Measurements from ENCODE around the gene BCCIP. TPM values are rescaled to one million over a fixed set of nuclear protein-coding genes. Genes with fewer than 3 reads are reported as not detected.

The BCCIP gene
- total and polyA plus RNA-seq, 4 donors: 37.5 to 70.1 (median 47.4) TPM

- WGBS, 2 donors: 96 to 97% methylated on average over 2 of the region's 2 CpGs
- peaks cover 9 to 31% (median 17%) of the 10 kb centered on the region in 4 donors for H3K36me3 ChIP-seq (ENCODE audit: control insufficient read depth in 4 of 4, insufficient read depth in 4 of 4, low read length in 4 of 4)
- no peak for TF ChIP-seq CTCF (IDR thresholded peaks at IDR 0.05; ENCODE audit: control extremely low read depth, extremely low read depth)
- no peak for DNase-seq
- ATAC-seq (ENCODE audit: insufficient read depth, low FRiP score): no peak
- no peaks in the 10 kb centered on the region for H3K27me3 ChIP-seq (ENCODE audit: control insufficient read depth in 3 of 3, insufficient read depth in 3 of 3, low read length in 2 of 3)
- peaks cover 0 to 2% (median 0%) of the 10 kb centered on the region in 4 donors for H3K9me3 ChIP-seq (ENCODE audit: control insufficient read depth in 4 of 4, insufficient read depth in 3 of 4, low read length in 3 of 4)
- no peak overlapping the region for H3K27ac ChIP-seq (ENCODE audit: low read depth in 1 of 2, low read length in 1 of 2)
- H3K4me1 ChIP-seq (ENCODE audit: control insufficient read depth in 5 of 5, insufficient read depth in 5 of 5, low read length in 5 of 5): no peaks in the 10 kb centered on the region
- H3K4me3 ChIP-seq: no peak overlapping the region
- no peak overlapping the region for H3K9ac ChIP-seq (ENCODE audit: insufficient read depth in 1 of 2, low read length in 2 of 2)
Observed at GRCh38 chr10:125850766-125851731, 27.7 kb downstream of the BCCIP start.

GRCh38 chr10:125852487-125852886 is 29.1 kb downstream of the BCCIP start:
- ATAC-seq (ENCODE audit: insufficient read depth, low FRiP score) (no peak), DNase-seq (no peak)
- no peak for TF ChIP-seq CTCF (IDR thresholded peaks at IDR 0.05; ENCODE audit: control extremely low read depth, extremely low read depth)
- Histone ChIP-seq H3K27me3 (ENCODE audit: control insufficient read depth in 3 of 3, insufficient read depth in 3 of 3, low read length in 2 of 3) (no peaks in the 10 kb centered on the region), H3K36me3 (ENCODE audit: control insufficient read depth in 4 of 4, insufficient read depth in 4 of 4, low read length in 4 of 4) (peaks cover 9 to 31% (median 14%) of the 10 kb centered on the region in 4 donors), H3K4me1 (ENCODE audit: control insufficient read depth in 5 of 5, insufficient read depth in 5 of 5, low read length in 5 of 5) (no peaks in the 10 kb centered on the region), H3K9me3 (ENCODE audit: control insufficient read depth in 4 of 4, insufficient read depth in 3 of 4, low read length in 3 of 4) (peaks cover 0 to 2% (median 0%) of the 10 kb centered on the region in 4 donors), H3K27ac (ENCODE audit: low read depth in 1 of 2, low read length in 1 of 2) (no peak overlapping the region), H3K4me3 (no peak overlapping the region), H3K9ac (ENCODE audit: insufficient read depth in 1 of 2, low read length in 2 of 2) (no peak overlapping the region)
- 97 to 99% methylated on average over 7 of the region's 7 CpGs for WGBS, 2 donors

- ATAC-seq (ENCODE audit: insufficient read depth, low FRiP score) (no peak), DNase-seq (no peak)
- Histone ChIP-seq H3K9me3 (ENCODE audit: control insufficient read depth in 4 of 4, insufficient read depth in 3 of 4, low read length in 3 of 4) (no peaks in the 10 kb centered on the region), H3K4me3 (no peak overlapping the region), H3K27me3 (ENCODE audit: control insufficient read depth in 3 of 3, insufficient read depth in 3 of 3, low read length in 2 of 3) (no peaks in the 10 kb centered on the region), H3K36me3 (ENCODE audit: control insufficient read depth in 4 of 4, insufficient read depth in 4 of 4, low read length in 4 of 4) (peaks cover 4 to 19% (median 9%) of the 10 kb centered on the region in 4 donors), H3K9ac (ENCODE audit: insufficient read depth in 1 of 2, low read length in 2 of 2) (no peak overlapping the region), H3K27ac (ENCODE audit: low read depth in 1 of 2, low read length in 1 of 2) (no peak overlapping the region), H3K4me1 (ENCODE audit: control insufficient read depth in 5 of 5, insufficient read depth in 5 of 5, low read length in 5 of 5) (no peaks in the 10 kb centered on the region)
- 86 to 92% methylated on average over 2 of the region's 2 CpGs for WGBS, 2 donors
- TF ChIP-seq CTCF (IDR thresholded peaks at IDR 0.05; ENCODE audit: control extremely low read depth, extremely low read depth): no peak
Observed at GRCh38 chr10:125857185-125857760, 33.9 kb downstream of the BCCIP start.
